AG04449 (cell line): ENCODE measurements around the gene RBM10.

Experiments
- CTCF ChIA-PET: fragments of 350-600 bp; formaldehyde crosslinking; extraction: SDS; loops from one replicate; lab custom pipeline; 2021; ENCODE audit warnings: antibody characterized with exemption; lab: Yijun Ruan, JAX
- POLR2A ChIA-PET: fragments of 400-600, 350-600 bp; formaldehyde crosslinking; extraction: SDS; loops from one replicate; lab custom pipeline; 2020; ENCODE audit warnings: antibody characterized with exemption, inconsistent platforms; lab: Yijun Ruan, JAX
- DNase-seq: peaks from one replicate; pipeline ENCODE4 v3.0.0-alpha.2; 2010; ENCODE audit warnings: low read depth, low spot score
- H3K4me3 ChIP-seq: 2 replicates; pipeline ENCODE4 v1.5.1; 2011; ENCODE audit warnings: low read depth, mild to moderate bottlenecking, control low read depth, low read length
- TF ChIP-seq, protein P1 (sequence below): IDR thresholded peaks from one replicate; pipeline ENCODE4 v1.5.1; 2011; ENCODE audit warnings: mild to moderate bottlenecking, moderate library complexity, low read length, control low read depth, inconsistent platforms; ENCODE audit not compliant: insufficient read depth; ENCODE audit errors: missing control alignments

The RBM10 gene

DNA sequence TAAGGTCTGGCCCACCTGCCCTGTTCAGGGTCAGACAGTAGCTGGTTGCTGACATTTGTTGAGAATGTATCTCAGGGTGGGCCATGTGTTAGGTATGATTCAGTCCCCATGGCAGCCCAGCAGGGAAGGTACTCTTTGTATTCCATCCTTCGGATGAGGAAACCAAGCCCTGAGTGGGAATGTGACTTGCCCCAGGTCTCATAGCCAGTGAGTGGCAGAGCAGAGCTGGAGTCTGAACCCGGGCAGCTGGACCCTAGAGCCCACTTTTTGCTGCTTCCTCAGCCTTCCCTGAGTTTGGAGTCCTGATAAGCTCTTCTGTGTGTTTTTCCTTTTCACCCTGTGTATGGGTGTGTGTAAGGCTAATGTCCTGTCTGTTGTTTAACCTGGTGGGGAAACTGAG is 27.0 kb downstream of the RBM10 start:
- DNase-seq, result no peak
- CTCF ChIA-PET, result no interaction called here
- TF ChIP-seq, protein P1, sequence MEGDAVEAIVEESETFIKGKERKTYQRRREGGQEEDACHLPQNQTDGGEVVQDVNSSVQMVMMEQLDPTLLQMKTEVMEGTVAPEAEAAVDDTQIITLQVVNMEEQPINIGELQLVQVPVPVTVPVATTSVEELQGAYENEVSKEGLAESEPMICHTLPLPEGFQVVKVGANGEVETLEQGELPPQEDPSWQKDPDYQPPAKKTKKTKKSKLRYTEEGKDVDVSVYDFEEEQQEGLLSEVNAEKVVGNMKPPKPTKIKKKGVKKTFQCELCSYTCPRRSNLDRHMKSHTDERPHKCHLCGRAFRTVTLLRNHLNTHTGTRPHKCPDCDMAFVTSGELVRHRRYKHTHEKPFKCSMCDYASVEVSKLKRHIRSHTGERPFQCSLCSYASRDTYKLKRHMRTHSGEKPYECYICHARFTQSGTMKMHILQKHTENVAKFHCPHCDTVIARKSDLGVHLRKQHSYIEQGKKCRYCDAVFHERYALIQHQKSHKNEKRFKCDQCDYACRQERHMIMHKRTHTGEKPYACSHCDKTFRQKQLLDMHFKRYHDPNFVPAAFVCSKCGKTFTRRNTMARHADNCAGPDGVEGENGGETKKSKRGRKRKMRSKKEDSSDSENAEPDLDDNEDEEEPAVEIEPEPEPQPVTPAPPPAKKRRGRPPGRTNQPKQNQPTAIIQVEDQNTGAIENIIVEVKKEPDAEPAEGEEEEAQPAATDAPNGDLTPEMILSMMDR, result no peak
- POLR2A ChIA-PET, result no interaction called here
- H3K4me3 ChIP-seq, result no peak overlapping the region

DNA sequence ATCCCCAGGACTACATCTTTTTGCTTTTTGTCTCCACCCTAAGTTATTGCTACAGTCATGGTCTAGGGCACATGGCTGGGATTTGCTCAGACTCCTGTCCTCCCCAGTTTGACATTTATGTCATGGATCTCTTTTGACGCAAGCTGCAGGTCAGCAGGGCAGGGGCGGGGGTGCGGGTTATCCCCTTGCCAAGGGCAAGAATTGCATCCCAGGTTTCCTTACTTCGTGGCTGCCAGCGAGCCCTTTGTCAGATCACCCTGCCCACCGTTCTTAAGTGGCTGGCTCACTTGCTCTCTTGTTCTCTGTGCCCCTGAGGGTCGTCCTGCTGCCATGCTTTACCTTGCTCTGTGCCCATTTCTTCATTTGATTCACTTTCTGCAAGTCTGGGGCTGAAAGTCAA is 27.5 kb downstream of the RBM10 start:
- H3K4me3 ChIP-seq, result no peak overlapping the region
- ChIA-PET POLR2A (no interaction called here), CTCF (no interaction called here)
- DNase-seq, result no peak
- TF ChIP-seq, protein P1, result no peak

DNA sequence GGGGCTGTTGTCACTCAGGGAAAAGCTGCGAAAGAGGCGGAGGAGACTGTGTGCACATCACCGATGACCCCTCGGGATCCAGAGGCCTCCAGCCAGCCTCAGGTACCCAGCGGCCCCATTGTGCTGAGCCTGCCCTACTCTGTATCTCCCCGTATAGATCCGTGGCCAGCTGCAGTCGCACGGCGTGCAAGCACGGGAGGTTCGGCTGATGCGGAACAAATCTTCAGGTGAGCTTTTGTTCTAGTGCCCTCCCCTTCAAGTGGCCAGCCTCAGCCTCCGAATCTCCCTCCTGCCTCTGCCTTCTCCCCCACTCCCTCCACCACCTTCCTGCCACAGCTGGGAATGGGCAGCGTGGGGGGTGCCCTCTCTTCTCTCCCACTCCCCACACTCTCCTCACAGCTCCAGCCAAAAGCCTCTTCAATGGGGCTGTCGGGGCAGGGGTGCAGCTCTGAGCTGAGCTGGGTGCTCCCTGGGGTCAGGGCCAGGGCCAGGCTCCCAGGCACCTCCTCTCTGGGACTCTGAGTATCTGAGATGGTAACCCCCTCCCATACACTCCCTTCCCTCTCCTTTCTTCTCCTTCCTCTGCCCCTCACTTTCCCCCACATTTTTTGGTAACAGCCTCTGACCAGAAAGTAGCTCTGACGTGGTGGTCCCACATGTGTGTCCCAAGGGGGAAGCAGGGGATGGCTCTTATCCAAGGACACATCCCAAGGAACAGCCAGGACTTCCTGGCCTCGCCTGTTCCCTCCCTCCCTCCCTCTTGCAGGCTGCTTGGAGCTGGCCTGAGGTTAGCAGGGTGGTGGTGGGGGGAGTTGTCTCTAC is 28.2 kb downstream of the RBM10 start:
- DNase-seq, result no peak
- CTCF ChIA-PET, result no interaction called here
- H3K4me3 ChIP-seq, result no peak overlapping the region
- TF ChIP-seq, protein P1, result no peak
- POLR2A ChIA-PET, result no interaction called here

DNA sequence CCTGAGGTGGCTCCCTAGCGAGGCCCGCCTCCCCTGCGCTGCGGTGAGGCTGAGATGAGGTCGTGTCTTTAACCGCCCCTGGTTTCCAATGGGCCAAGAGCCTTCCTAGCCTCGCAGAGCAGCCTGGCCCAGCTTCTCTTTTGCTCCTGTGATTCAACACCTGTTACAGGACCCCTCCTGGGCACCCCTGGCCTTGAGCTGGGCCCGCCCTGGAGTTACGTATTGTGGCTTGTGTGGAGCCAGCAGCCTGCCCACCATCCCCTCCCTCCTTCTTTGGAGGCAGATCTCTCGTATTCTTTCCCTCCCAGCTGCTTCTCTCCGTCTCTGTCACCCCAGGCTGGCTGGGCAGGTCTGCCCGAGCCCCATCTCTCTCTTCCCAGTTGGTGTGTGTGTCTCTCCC is 29.4 kb downstream of the RBM10 start:
- CTCF ChIA-PET, result no interaction called here
- POLR2A ChIA-PET, result no interaction called here
- TF ChIP-seq, protein P1, result no peak
- no peak overlapping the region for H3K4me3 ChIP-seq
- no peak for DNase-seq

DNA sequence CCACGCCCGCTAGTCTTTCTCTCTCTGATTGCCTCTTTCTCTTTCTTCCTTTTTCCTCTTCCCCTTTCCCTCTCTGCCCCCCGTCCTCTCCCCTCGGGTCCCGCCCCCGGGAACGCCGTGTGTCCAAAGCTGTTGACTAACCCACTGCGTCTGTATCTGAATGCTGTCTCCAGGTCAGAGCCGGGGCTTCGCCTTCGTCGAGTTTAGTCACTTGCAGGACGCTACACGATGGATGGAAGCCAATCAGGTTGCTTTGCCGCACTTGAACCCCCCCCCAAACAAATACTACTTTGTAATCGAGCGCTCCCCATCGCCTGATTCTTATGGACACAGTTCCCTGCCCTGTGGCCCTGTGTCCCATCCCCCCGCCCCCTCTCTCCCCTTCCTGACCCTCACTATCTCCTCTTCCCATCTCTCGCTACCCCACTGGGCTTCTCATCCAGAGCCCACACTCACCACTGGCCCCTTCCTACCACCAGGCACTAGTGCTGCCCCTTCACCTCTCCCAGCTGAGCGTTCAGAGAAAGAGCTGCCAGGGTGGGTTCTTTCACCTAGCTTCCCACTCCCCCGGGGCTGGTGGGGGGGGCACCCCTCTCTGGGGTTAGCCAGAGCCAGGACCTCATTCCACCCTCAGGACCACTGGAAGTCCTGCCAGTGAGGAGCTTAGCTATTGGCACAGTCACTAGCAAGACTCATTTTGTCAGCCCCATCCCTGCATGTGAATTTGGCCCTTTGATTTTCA is 30.0 kb downstream of the RBM10 start:
- H3K4me3 ChIP-seq, result no peak overlapping the region
- ChIA-PET POLR2A (no interaction called here), CTCF (no interaction called here)
- TF ChIP-seq, protein P1, result no peak
- no peak for DNase-seq

DNA sequence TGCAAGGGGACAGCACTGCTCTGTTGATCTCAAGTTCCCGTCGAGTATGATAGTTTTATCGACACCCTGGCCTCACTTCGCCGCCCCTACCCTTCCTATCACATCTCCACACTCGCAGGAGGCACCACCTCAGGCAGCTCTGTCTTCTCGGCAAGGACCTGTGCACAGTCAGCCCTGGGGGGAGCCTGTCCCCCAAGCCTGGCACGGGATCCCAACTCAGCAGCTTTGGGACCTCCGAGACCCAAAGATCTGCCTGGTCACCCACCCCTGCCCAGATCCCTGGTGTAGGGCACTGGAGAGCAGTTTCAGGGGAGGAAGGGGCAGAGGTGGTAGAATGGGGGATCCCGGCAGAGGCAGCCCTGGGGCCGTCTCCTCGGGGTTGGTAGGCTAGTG is 30.6 kb downstream of the RBM10 start:
- no peak for DNase-seq
- ChIA-PET POLR2A (interaction anchor here (0.6 kb wide), 1 partner anchor 350 kb away, joined by 4 read pairs; no protein-coding TSS in a partner anchor), CTCF (no interaction called here)
- H3K4me3 ChIP-seq, result no peak overlapping the region
- TF ChIP-seq, protein P1, result no peak
